ENCODE results near the gene ZSCAN1. TPM values are rescaled to one million over a fixed set of nuclear protein-coding genes. Genes with fewer than 3 reads are reported as not detected.

ZSCAN1 gene
- total RNA-seq, 3 donors from 2014 or later (not counting 1 experiment from before 2014, with no cell fraction given): not detected

DNA sequence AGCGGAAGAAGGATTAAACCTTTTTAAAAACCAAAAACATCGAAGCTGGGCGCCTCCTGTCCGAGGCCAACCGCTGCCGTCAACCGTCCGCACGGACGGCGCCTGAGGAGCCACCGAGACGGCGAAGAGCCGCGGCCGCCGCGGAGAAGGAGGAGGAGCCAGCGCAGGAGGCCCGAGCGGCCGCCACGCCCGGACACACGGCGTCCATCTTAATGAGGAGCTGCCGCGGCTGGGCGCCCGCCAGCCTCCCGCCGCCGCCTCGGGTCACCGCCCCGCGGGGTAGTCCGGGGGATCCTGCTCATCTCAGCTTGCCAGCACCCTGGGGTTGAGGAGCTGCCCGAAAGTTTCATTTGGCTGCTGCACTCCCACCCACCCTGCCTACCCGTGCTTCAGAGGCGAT lies 10.6 kb downstream of the ZSCAN1 start:
- peaks cover 7% of the 10 kb centered on the region in 2 donors for H3K9me3 Mint-ChIP-seq
- H3K9me3 ChIP-seq (ENCODE audit: control insufficient read depth, insufficient read depth, low read length): peaks cover 58% of the 10 kb centered on the region
- 72% methylated on average over 41 of the region's 42 CpGs for WGBS (ENCODE audit: insufficient coverage)

DNA sequence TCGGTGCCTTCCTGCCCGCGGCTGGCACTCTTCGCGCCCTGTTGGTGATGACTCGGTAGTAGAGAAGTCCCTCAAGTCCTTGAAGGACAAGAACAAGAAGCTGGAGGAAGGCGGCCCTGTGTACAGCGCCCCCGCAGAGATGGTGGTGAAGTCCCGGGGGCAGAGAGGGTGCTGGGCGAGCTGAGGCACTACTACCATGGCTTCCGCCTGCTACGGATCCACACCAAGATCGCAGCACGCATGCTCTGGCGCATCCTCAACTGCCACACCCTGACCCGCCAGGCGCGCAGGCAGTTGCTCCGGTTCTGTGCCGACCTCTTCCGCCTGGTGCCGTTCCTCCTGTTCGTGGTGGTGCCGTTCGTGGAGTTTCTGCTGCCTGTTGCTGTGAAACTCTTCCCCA lies 11.1 kb downstream of the ZSCAN1 start:
- 92% methylated on average over 26 of the region's 26 CpGs for WGBS (ENCODE audit: insufficient coverage)
- no peak overlapping the region for H3K27ac Mint-ChIP-seq

More for the DNA sequence above, 10.6 kb downstream of the ZSCAN1 start:
- Mint-ChIP-seq H3K36me3 (peaks cover 19% of the 10 kb centered on the region), H3K27ac (no peak overlapping the region), H3K4me3 (no peak overlapping the region), H3K4me1 (no peaks in the 10 kb centered on the region), H3K27me3 (ENCODE audit: low read depth in 2 of 2) (peaks cover 0 to 3% of the 10 kb centered on the region in 2 donors)
- no peak overlapping the region for H3K4me3 ChIP-seq (ENCODE audit: low read length)
- H3K4me1 ChIP-seq (ENCODE audit: control insufficient read depth, insufficient read depth, low read length): no peaks in the 10 kb centered on the region
- no peaks in the 10 kb centered on the region for H3K36me3 ChIP-seq (ENCODE audit: control insufficient read depth, insufficient read depth, low read length)
- TF ChIP-seq, protein P1, sequence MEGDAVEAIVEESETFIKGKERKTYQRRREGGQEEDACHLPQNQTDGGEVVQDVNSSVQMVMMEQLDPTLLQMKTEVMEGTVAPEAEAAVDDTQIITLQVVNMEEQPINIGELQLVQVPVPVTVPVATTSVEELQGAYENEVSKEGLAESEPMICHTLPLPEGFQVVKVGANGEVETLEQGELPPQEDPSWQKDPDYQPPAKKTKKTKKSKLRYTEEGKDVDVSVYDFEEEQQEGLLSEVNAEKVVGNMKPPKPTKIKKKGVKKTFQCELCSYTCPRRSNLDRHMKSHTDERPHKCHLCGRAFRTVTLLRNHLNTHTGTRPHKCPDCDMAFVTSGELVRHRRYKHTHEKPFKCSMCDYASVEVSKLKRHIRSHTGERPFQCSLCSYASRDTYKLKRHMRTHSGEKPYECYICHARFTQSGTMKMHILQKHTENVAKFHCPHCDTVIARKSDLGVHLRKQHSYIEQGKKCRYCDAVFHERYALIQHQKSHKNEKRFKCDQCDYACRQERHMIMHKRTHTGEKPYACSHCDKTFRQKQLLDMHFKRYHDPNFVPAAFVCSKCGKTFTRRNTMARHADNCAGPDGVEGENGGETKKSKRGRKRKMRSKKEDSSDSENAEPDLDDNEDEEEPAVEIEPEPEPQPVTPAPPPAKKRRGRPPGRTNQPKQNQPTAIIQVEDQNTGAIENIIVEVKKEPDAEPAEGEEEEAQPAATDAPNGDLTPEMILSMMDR (IDR thresholded peaks at IDR 0.05): no peak
- intact Hi-C loops (cut with micrococcal nuclease): no loop called here
- ATAC-seq (no peak), DNase-seq (no peak)
- H3K27me3 ChIP-seq (ENCODE audit: control insufficient read depth, insufficient read depth, low read length): no peaks in the 10 kb centered on the region
- no peak overlapping the region for H3K27ac ChIP-seq (ENCODE audit: low read length)

DNA sequence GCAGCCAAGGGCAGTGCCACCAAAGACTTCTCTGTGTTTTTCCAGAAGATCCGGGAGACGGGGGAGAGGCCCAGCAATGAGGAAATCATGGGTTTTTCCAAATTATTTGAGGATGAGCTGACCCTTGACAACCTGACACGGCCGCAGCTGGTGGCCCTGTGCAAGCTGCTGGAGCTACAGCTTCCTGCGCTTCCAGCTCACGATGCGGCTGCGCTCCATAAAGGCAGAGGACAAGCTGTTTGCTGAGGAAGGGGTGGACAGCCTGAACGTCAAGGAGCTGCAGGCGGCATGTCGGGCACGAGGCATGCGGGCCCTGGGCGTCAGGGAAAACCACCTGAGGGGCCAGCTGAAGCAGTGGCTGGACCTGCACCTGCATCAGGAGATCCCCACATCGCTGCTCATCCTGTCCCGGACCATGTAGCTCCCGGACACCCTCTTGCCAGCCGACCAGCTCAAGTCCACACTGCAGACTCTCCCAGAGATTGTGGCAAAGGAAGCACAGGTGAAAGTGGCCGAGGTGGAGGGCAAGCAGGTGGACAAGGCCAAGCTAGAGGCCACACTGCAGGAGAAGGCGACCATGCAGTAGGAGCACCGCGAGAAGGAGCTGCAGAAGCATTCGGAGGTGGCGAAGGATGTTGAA lies 11.7 kb downstream of the ZSCAN1 start:
- H3K27ac Mint-ChIP-seq: no peak overlapping the region
- TF ChIP-seq, protein P1 (IDR thresholded peaks at IDR 0.05): no peak
- peaks cover 10% of the 10 kb centered on the region in 2 donors for H3K9me3 Mint-ChIP-seq
- H3K36me3 Mint-ChIP-seq: peaks cover 26% of the 10 kb centered on the region
- H3K4me1 Mint-ChIP-seq: no peaks in the 10 kb centered on the region
- 94% methylated on average over 24 of the region's 24 CpGs for WGBS (ENCODE audit: insufficient coverage)
- Histone ChIP-seq H3K9me3 (ENCODE audit: control insufficient read depth, insufficient read depth, low read length) (peaks cover 53% of the 10 kb centered on the region), H3K27me3 (ENCODE audit: control insufficient read depth, insufficient read depth, low read length) (no peaks in the 10 kb centered on the region), H3K4me3 (ENCODE audit: low read length) (no peak overlapping the region), H3K36me3 (ENCODE audit: control insufficient read depth, insufficient read depth, low read length) (no peaks in the 10 kb centered on the region), H3K4me1 (ENCODE audit: control insufficient read depth, insufficient read depth, low read length) (no peaks in the 10 kb centered on the region), H3K27ac (ENCODE audit: low read length) (no peak overlapping the region)
- intact Hi-C loops (cut with micrococcal nuclease): no loop called here
- peaks cover 0 to 3% of the 10 kb centered on the region in 2 donors for H3K27me3 Mint-ChIP-seq (ENCODE audit: low read depth in 2 of 2)
- DNase-seq (no peak), ATAC-seq (no peak)
- H3K4me3 Mint-ChIP-seq: no peak overlapping the region

More for the DNA sequence above, 11.1 kb downstream of the ZSCAN1 start:
- intact Hi-C loops (cut with micrococcal nuclease): no loop called here
- ATAC-seq (no peak), DNase-seq (no peak)
- Histone ChIP-seq H3K36me3 (ENCODE audit: control insufficient read depth, insufficient read depth, low read length) (no peaks in the 10 kb centered on the region), H3K27me3 (ENCODE audit: control insufficient read depth, insufficient read depth, low read length) (no peaks in the 10 kb centered on the region), H3K27ac (ENCODE audit: low read length) (no peak overlapping the region), H3K9me3 (ENCODE audit: control insufficient read depth, insufficient read depth, low read length) (peaks cover 60% of the 10 kb centered on the region), H3K4me1 (ENCODE audit: control insufficient read depth, insufficient read depth, low read length) (no peaks in the 10 kb centered on the region), H3K4me3 (ENCODE audit: low read length) (no peak overlapping the region)
- no peaks in the 10 kb centered on the region for H3K4me1 Mint-ChIP-seq
- TF ChIP-seq, protein P1 (IDR thresholded peaks at IDR 0.05): no peak
- peaks cover 0 to 3% of the 10 kb centered on the region in 2 donors for H3K27me3 Mint-ChIP-seq (ENCODE audit: low read depth in 2 of 2)
- no peak overlapping the region for H3K4me3 Mint-ChIP-seq
- peaks cover 9% of the 10 kb centered on the region in 2 donors for H3K9me3 Mint-ChIP-seq
- H3K36me3 Mint-ChIP-seq: peaks cover 24% of the 10 kb centered on the region

DNA sequence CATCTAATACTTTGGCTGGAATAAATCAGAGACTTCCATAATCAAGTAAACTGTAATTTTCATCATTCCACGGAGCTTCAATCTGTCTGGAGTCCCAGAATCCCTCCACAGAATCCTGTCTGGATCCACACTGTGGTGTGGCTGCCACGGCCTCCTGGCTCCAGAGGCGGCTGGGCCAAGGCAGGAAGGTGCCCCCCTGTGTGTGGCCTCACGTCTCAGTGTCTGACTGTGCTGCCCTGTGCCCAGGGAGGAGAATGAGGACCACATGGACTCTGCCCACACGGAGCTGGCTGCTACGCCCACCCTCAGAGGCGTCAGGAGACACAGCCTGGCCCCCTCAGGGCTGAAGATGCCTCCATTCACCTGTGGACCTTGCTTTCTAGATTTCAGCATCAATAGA lies 13.0 kb downstream of the ZSCAN1 start:
- Histone ChIP-seq H3K9me3 (ENCODE audit: control insufficient read depth, insufficient read depth, low read length) (peaks cover 51% of the 10 kb centered on the region), H3K4me1 (ENCODE audit: control insufficient read depth, insufficient read depth, low read length) (no peaks in the 10 kb centered on the region), H3K36me3 (ENCODE audit: control insufficient read depth, insufficient read depth, low read length) (no peaks in the 10 kb centered on the region), H3K27ac (ENCODE audit: low read length) (no peak overlapping the region), H3K4me3 (ENCODE audit: low read length) (no peak overlapping the region), H3K27me3 (ENCODE audit: control insufficient read depth, insufficient read depth, low read length) (no peaks in the 10 kb centered on the region)
- H3K27me3 Mint-ChIP-seq (ENCODE audit: low read depth in 2 of 2): peaks cover 0 to 3% of the 10 kb centered on the region in 2 donors
- no peaks in the 10 kb centered on the region for H3K4me1 Mint-ChIP-seq
- peaks cover 10% of the 10 kb centered on the region in 2 donors for H3K9me3 Mint-ChIP-seq
- 86% methylated on average over 7 of the region's 7 CpGs for WGBS (ENCODE audit: insufficient coverage)
- no peak overlapping the region for H3K4me3 Mint-ChIP-seq
- H3K27ac Mint-ChIP-seq: no peak overlapping the region
- DNase-seq (no peak), ATAC-seq (no peak)
- intact Hi-C loops (cut with micrococcal nuclease): no loop called here
- TF ChIP-seq, protein P1 (IDR thresholded peaks at IDR 0.05): no peak
- H3K36me3 Mint-ChIP-seq: peaks cover 23% of the 10 kb centered on the region

Measured in natural killer cell (primary cell).